HepG2 (cell line): Measurements from ENCODE around the gene ANO10. TPM values are rescaled to one million over a fixed set of nuclear protein-coding genes. Genes with fewer than 3 reads are reported as not detected.

ENCODE experiments used
- FOSL2 ChIP-seq: sonication (generic); formaldehyde crosslinking; IDR thresholded peaks from 2 replicates; pipeline ENCODE4 v1.4.0; 2020; ENCODE audit warnings: missing genetic modification reagents
- MAFK ChIP-seq, 2 experiments: IDR thresholded peaks in 1 of 2; conservative IDR thresholded peaks in 1 of 2; 2 replicates each; pipeline ENCODE4 v1.6.1; 2011; ENCODE audit warnings: improper control_type of control experiment in 2 of 2, low read length in 2 of 2
- SMYD3 ChIP-seq: sonication (generic); formaldehyde crosslinking; IDR thresholded peaks from 2 replicates; pipeline ENCODE4 v1.8.1; 2023; ENCODE audit warnings: mild to moderate bottlenecking, missing genetic modification reagents
- SNAI1 ChIP-seq: sonication (generic); formaldehyde crosslinking; IDR thresholded peaks from 2 replicates; pipeline ENCODE4 v1.5.0; 2020; ENCODE audit warnings: mild to moderate bottlenecking, missing genetic modification reagents, borderline replicate concordance
- ZFP62 ChIP-seq: sonication (generic); formaldehyde crosslinking; IDR thresholded peaks from 2 replicates; pipeline ENCODE4 v1.4.0; 2020; ENCODE audit warnings: missing genetic modification reagents
- ZNF225 ChIP-seq: sonication (generic); formaldehyde crosslinking; IDR thresholded peaks from 2 replicates; pipeline ENCODE4 v1.4.0; 2020; ENCODE audit warnings: mild to moderate bottlenecking, missing genetic modification reagents
- ZNF883 ChIP-seq: sonication (generic); formaldehyde crosslinking; IDR thresholded peaks from 2 replicates; pipeline ENCODE4 v1.5.1; 2020; ENCODE audit warnings: mild to moderate bottlenecking, missing genetic modification reagents; ENCODE audit errors: not compliant biosample characterization
- ZSCAN31 ChIP-seq: sonication (generic); formaldehyde crosslinking; IDR thresholded peaks from 2 replicates; pipeline ENCODE4 v1.5.0; 2020; ENCODE audit warnings: low read depth, mild to moderate bottlenecking, missing genetic modification reagents
- polyA plus RNA-seq, 8 experiments: library from polyadenylated mRNA; depleted of rRNA in 3 of 8; stranded (reverse) in 7 of 8; unstranded in 1 of 8; fragments of >200 nt; fragmentation: Illumina TruSeq in 4 of 8; extraction: Trizol in 4 of 8; gene quantifications; 2 replicates each; pipeline versions ENCODE4 v1.2.1 to v1.2.3, GENCODE V29; 2011 to 2016; ENCODE audit warnings: low read depth in 4 of 8, missing spikeins in 1 of 8, mixed read lengths in 1 of 8; ENCODE audit not compliant: insufficient read depth in 1 of 8
- total RNA-seq, 5 experiments: library from RNA; depleted of rRNA; stranded (reverse); fragments of >200 nt; fragmentation: Illumina TruSeq; extraction: Trizol; gene quantifications; 2 replicates each; pipeline ENCODE4 v1.2.3, GENCODE V29; 2016; ENCODE audit warnings: low read depth in 1 of 5
- TF ChIP-seq, protein P1 (sequence below): sonication (generic); formaldehyde crosslinking; IDR thresholded peaks from 2 replicates; pipeline ENCODE4 v1.5.1; 2020; ENCODE audit warnings: missing genetic modification reagents, mild to moderate bottlenecking, borderline replicate concordance
- TF ChIP-seq, protein P2 (sequence below): sonication (generic); formaldehyde crosslinking; IDR thresholded peaks from 2 replicates; pipeline ENCODE4 v1.4.0; 2020; ENCODE audit warnings: missing genetic modification reagents, low read depth, mild to moderate bottlenecking, borderline replicate concordance
- TF ChIP-seq, protein P3 (sequence below): IDR thresholded peaks from 2 replicates; pipeline ENCODE4 v1.6.1; 2012; ENCODE audit warnings: low read length, improper control_type of control experiment
- TF ChIP-seq, protein P4 (sequence below): sonication (generic); formaldehyde crosslinking; IDR thresholded peaks from 2 replicates; pipeline ENCODE4 v1.5.0; 2020; ENCODE audit warnings: mild to moderate bottlenecking, missing genetic modification reagents
- TF ChIP-seq, protein P5 (sequence below): sonication (generic); formaldehyde crosslinking; IDR thresholded peaks from 2 replicates; pipeline ENCODE4 v1.8.0; 2022; ENCODE audit warnings: mild to moderate bottlenecking, missing genetic modification reagents
- TF ChIP-seq, protein P6 (sequence below): sonication (generic); formaldehyde crosslinking; IDR thresholded peaks from 2 replicates; pipeline ENCODE4 v1.5.1; 2020; ENCODE audit warnings: missing genetic modification reagents, mild to moderate bottlenecking, borderline replicate concordance

The ANO10 gene
- total and polyA plus RNA-seq, 2 of the 13 experiments (the other 11 are each of a cell fraction or from before 2014, with no cell fraction given), result 10.4 to 13.1 TPM

DNA sequence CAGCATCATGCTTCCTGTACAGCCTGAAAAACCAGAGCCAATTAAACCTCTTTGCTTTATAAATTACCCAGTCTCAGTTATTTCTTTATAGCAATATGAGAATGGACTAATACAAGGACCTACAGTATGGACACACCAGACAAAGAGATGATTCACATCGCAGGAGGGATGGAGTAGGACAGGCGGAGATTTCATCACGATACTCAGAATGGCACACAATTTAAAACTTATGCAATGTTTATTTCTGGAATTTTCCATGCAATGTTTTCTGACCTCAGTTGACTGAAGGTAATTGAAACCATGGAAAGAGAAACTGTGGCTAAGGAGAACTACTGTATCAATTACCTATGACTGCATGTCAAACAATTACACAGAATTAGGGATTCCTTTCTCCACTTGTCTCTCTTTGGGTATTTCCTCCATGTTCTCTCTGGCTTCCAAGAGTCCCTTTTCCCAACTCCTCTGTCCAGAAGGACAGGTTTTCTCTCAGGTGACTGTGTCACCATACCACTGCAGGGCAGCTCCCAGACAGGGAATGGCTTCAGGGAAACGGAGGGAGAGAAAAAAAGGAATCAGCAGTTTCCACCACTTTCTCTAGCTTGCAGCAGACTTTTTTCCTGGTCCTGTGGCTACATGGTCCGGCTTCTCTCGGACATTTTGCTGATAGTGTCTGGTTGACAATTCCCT is 3.0 kb upstream of the ANO10 start (continued):
- TF ChIP-seq, protein P1, sequence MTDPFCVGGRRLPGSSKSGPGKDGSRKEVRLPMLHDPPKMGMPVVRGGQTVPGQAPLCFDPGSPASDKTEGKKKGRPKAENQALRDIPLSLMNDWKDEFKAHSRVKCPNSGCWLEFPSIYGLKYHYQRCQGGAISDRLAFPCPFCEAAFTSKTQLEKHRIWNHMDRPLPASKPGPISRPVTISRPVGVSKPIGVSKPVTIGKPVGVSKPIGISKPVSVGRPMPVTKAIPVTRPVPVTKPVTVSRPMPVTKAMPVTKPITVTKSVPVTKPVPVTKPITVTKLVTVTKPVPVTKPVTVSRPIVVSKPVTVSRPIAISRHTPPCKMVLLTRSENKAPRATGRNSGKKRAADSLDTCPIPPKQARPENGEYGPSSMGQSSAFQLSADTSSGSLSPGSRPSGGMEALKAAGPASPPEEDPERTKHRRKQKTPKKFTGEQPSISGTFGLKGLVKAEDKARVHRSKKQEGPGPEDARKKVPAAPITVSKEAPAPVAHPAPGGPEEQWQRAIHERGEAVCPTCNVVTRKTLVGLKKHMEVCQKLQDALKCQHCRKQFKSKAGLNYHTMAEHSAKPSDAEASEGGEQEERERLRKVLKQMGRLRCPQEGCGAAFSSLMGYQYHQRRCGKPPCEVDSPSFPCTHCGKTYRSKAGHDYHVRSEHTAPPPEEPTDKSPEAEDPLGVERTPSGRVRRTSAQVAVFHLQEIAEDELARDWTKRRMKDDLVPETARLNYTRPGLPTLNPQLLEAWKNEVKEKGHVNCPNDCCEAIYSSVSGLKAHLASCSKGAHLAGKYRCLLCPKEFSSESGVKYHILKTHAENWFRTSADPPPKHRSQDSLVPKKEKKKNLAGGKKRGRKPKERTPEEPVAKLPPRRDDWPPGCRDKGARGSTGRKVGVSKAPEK, result no peak
- no peak for TF ChIP-seq ZFP62
- TF ChIP-seq, protein P2, sequence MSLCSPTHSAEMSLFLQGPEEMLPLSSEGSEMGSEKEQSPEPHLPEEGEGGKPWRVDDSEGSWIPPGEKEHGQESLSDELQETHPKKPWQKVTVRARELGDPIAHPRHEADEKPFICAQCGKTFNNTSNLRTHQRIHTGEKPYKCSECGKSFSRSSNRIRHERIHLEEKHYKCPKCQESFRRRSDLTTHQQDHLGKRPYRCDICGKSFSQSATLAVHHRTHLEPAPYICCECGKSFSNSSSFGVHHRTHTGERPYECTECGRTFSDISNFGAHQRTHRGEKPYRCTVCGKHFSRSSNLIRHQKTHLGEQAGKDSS (CRISPR knock-in tag), result no peak
- TF ChIP-seq ZSCAN31 (CRISPR knock-in tag), result no peak
- TF ChIP-seq, protein P3, sequence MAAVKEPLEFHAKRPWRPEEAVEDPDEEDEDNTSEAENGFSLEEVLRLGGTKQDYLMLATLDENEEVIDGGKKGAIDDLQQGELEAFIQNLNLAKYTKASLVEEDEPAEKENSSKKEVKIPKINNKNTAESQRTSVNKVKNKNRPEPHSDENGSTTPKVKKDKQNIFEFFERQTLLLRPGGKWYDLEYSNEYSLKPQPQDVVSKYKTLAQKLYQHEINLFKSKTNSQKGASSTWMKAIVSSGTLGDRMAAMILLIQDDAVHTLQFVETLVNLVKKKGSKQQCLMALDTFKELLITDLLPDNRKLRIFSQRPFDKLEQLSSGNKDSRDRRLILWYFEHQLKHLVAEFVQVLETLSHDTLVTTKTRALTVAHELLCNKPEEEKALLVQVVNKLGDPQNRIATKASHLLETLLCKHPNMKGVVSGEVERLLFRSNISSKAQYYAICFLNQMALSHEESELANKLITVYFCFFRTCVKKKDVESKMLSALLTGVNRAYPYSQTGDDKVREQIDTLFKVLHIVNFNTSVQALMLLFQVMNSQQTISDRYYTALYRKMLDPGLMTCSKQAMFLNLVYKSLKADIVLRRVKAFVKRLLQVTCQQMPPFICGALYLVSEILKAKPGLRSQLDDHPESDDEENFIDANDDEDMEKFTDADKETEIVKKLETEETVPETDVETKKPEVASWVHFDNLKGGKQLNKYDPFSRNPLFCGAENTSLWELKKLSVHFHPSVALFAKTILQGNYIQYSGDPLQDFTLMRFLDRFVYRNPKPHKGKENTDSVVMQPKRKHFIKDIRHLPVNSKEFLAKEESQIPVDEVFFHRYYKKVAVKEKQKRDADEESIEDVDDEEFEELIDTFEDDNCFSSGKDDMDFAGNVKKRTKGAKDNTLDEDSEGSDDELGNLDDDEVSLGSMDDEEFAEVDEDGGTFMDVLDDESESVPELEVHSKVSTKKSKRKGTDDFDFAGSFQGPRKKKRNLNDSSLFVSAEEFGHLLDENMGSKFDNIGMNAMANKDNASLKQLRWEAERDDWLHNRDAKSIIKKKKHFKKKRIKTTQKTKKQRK, result no peak
- TF ChIP-seq MAFK (conservative IDR thresholded peaks at IDR 0.05 in 1 of 2, IDR thresholded peaks at IDR 0.05 in 1 of 2; ENCODE audit: low read length in 2 of 2), result peak; percentile 13 to 33; a peak in 1 of 4 replicates
- peak; percentile 60 for TF ChIP-seq FOSL2 (CRISPR knock-in tag)
- TF ChIP-seq ZNF883 (CRISPR knock-in tag), result no peak
- TF ChIP-seq SMYD3 (CRISPR knock-in tag), result no peak
- TF ChIP-seq SNAI1, result no peak
- TF ChIP-seq, protein P4, sequence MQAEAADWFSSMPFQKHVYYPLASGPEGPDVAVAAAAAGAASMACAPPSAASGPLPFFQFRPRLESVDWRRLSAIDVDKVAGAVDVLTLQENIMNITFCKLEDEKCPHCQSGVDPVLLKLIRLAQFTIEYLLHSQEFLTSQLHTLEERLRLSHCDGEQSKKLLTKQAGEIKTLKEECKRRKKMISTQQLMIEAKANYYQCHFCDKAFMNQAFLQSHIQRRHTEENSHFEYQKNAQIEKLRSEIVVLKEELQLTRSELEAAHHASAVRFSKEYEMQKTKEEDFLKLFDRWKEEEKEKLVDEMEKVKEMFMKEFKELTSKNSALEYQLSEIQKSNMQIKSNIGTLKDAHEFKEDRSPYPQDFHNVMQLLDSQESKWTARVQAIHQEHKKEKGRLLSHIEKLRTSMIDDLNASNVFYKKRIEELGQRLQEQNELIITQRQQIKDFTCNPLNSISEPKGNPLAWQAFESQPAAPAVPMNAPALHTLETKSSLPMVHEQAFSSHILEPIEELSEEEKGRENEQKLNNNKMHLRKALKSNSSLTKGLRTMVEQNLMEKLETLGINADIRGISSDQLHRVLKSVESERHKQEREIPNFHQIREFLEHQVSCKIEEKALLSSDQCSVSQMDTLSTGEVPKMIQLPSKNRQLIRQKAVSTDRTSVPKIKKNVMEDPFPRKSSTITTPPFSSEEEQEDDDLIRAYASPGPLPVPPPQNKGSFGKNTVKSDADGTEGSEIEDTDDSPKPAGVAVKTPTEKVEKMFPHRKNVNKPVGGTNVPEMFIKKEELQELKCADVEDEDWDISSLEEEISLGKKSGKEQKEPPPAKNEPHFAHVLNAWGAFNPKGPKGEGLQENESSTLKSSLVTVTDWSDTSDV (CRISPR knock-in tag), result no peak
- TF ChIP-seq, protein P5, sequence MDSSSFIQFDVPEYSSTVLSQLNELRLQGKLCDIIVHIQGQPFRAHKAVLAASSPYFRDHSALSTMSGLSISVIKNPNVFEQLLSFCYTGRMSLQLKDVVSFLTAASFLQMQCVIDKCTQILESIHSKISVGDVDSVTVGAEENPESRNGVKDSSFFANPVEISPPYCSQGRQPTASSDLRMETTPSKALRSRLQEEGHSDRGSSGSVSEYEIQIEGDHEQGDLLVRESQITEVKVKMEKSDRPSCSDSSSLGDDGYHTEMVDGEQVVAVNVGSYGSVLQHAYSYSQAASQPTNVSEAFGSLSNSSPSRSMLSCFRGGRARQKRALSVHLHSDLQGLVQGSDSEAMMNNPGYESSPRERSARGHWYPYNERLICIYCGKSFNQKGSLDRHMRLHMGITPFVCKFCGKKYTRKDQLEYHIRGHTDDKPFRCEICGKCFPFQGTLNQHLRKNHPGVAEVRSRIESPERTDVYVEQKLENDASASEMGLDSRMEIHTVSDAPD (CRISPR knock-in tag), result no peak
- TF ChIP-seq ZNF225 (CRISPR knock-in tag), result no peak
- TF ChIP-seq, protein P6, sequence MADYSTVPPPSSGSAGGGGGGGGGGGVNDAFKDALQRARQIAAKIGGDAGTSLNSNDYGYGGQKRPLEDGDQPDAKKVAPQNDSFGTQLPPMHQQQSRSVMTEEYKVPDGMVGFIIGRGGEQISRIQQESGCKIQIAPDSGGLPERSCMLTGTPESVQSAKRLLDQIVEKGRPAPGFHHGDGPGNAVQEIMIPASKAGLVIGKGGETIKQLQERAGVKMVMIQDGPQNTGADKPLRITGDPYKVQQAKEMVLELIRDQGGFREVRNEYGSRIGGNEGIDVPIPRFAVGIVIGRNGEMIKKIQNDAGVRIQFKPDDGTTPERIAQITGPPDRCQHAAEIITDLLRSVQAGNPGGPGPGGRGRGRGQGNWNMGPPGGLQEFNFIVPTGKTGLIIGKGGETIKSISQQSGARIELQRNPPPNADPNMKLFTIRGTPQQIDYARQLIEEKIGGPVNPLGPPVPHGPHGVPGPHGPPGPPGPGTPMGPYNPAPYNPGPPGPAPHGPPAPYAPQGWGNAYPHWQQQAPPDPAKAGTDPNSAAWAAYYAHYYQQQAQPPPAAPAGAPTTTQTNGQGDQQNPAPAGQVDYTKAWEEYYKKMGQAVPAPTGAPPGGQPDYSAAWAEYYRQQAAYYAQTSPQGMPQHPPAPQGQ (CRISPR knock-in tag), result no peak
